ENCODE results near the gene GNA14. TPM values are rescaled to one million over a fixed set of nuclear protein-coding genes. Genes with fewer than 3 reads are reported as not detected.

Gene GNA14
- total RNA-seq, 3 donors from 2014 or later (not counting 1 experiment from before 2014, with no cell fraction given): 1.8 TPM; not detected in 2

GRCh38 chr9:77594963-77595362 is 53.2 kb downstream of the GNA14 start:
- no peak for DNase-seq
- no peaks in the 10 kb centered on the region for H3K9me3 Mint-ChIP-seq
- WGBS (ENCODE audit: insufficient coverage): 33% methylated on average over 2 of the region's 3 CpGs
- no peak for TF ChIP-seq CTCF (IDR thresholded peaks at IDR 0.05)
- intact Hi-C loops (cut with micrococcal nuclease): no loop called here
- H3K4me1 Mint-ChIP-seq: peaks cover 8% of the 10 kb centered on the region in 2 donors
- H3K36me3 ChIP-seq (ENCODE audit: control insufficient read depth, insufficient read depth, low read length): no peaks in the 10 kb centered on the region
- H3K4me1 ChIP-seq (ENCODE audit: control insufficient read depth, insufficient read depth, low read length): no peaks in the 10 kb centered on the region
- H3K27me3 ChIP-seq (ENCODE audit: control insufficient read depth, insufficient read depth, low read length): no peaks in the 10 kb centered on the region
- no peak overlapping the region for H3K27ac Mint-ChIP-seq
- H3K4me3 ChIP-seq (ENCODE audit: low read length): no peak overlapping the region
- H3K9me3 ChIP-seq (ENCODE audit: control insufficient read depth, insufficient read depth, low read length): no peaks in the 10 kb centered on the region
- no peak for ATAC-seq
- H3K27ac ChIP-seq (ENCODE audit: low read length): no peak overlapping the region
- H3K4me3 Mint-ChIP-seq: no peak overlapping the region
- H3K27me3 Mint-ChIP-seq (ENCODE audit: low read depth in 2 of 2): peaks cover 2 to 6% of the 10 kb centered on the region in 2 donors
- no peaks in the 10 kb centered on the region for H3K36me3 Mint-ChIP-seq

- 78% methylated on average over 4 of the region's 4 CpGs for WGBS (ENCODE audit: insufficient coverage)
- no peak for ATAC-seq
- H3K27me3 ChIP-seq (ENCODE audit: control insufficient read depth, insufficient read depth, low read length): no peaks in the 10 kb centered on the region
Observed at GRCh38 chr9:77593528-77593927, 54.6 kb downstream of the GNA14 start.

GRCh38 chr9:77592476-77592875 is 55.6 kb downstream of the GNA14 start:
- Histone ChIP-seq H3K4me3 (ENCODE audit: low read length) (no peak overlapping the region), H3K4me1 (ENCODE audit: control insufficient read depth, insufficient read depth, low read length) (no peaks in the 10 kb centered on the region), H3K27me3 (ENCODE audit: control insufficient read depth, insufficient read depth, low read length) (no peaks in the 10 kb centered on the region), H3K9me3 (ENCODE audit: control insufficient read depth, insufficient read depth, low read length) (no peaks in the 10 kb centered on the region), H3K36me3 (ENCODE audit: control insufficient read depth, insufficient read depth, low read length) (no peaks in the 10 kb centered on the region), H3K27ac (ENCODE audit: low read length) (no peak overlapping the region)
- ATAC-seq (no peak), DNase-seq (no peak)
- intact Hi-C loops (cut with micrococcal nuclease): no loop called here
- no peaks in the 10 kb centered on the region for H3K36me3 Mint-ChIP-seq
- WGBS (ENCODE audit: insufficient coverage): 46% methylated on average over 2 of the region's 2 CpGs
- no peak overlapping the region for H3K27ac Mint-ChIP-seq
- peaks cover 8% of the 10 kb centered on the region in 2 donors for H3K4me1 Mint-ChIP-seq
- H3K27me3 Mint-ChIP-seq (ENCODE audit: low read depth in 2 of 2): no peaks in the 10 kb centered on the region
- no peak for TF ChIP-seq CTCF (IDR thresholded peaks at IDR 0.05)
- H3K9me3 Mint-ChIP-seq: no peaks in the 10 kb centered on the region
- no peak overlapping the region for H3K4me3 Mint-ChIP-seq

More at GRCh38 chr9:77593528-77593927, 54.6 kb downstream of the GNA14 start:
- Mint-ChIP-seq H3K27me3 (ENCODE audit: low read depth in 2 of 2) (peaks cover 2 to 6% of the 10 kb centered on the region in 2 donors), H3K36me3 (no peaks in the 10 kb centered on the region), H3K4me3 (no peak overlapping the region), H3K27ac (no peak overlapping the region), H3K9me3 (no peaks in the 10 kb centered on the region), H3K4me1 (peaks cover 8% of the 10 kb centered on the region in 2 donors)
- Histone ChIP-seq H3K4me3 (ENCODE audit: low read length) (no peak overlapping the region), H3K9me3 (ENCODE audit: control insufficient read depth, insufficient read depth, low read length) (no peaks in the 10 kb centered on the region), H3K27ac (ENCODE audit: low read length) (no peak overlapping the region), H3K4me1 (ENCODE audit: control insufficient read depth, insufficient read depth, low read length) (no peaks in the 10 kb centered on the region), H3K36me3 (ENCODE audit: control insufficient read depth, insufficient read depth, low read length) (no peaks in the 10 kb centered on the region)
- intact Hi-C loops (cut with micrococcal nuclease): no loop called here
- TF ChIP-seq CTCF (IDR thresholded peaks at IDR 0.05): no peak
- DNase-seq: no peak

- Mint-ChIP-seq H3K4me1 (no peaks in the 10 kb centered on the region), H3K27ac (no peak overlapping the region), H3K27me3 (ENCODE audit: low read depth in 2 of 2) (peaks cover 0 to 12% of the 10 kb centered on the region in 2 donors), H3K36me3 (no peaks in the 10 kb centered on the region), H3K4me3 (no peak overlapping the region), H3K9me3 (no peaks in the 10 kb centered on the region)
- H3K27me3 ChIP-seq (ENCODE audit: control insufficient read depth, insufficient read depth, low read length): no peaks in the 10 kb centered on the region
- no peaks in the 10 kb centered on the region for H3K4me1 ChIP-seq (ENCODE audit: control insufficient read depth, insufficient read depth, low read length)
- intact Hi-C loops (cut with micrococcal nuclease): no loop called here
- no peaks in the 10 kb centered on the region for H3K9me3 ChIP-seq (ENCODE audit: control insufficient read depth, insufficient read depth, low read length)
- H3K27ac ChIP-seq (ENCODE audit: low read length): no peak overlapping the region
- ATAC-seq (no peak), DNase-seq (no peak)
- H3K4me3 ChIP-seq (ENCODE audit: low read length): no peak overlapping the region
- no peaks in the 10 kb centered on the region for H3K36me3 ChIP-seq (ENCODE audit: control insufficient read depth, insufficient read depth, low read length)
- TF ChIP-seq CTCF (IDR thresholded peaks at IDR 0.05): no peak
- 83% methylated on average over 4 of the region's 6 CpGs for WGBS (ENCODE audit: insufficient coverage)
Observed at GRCh38 chr9:77589046-77589795, 58.9 kb downstream of the GNA14 start.
